Amniotic stem cell (primary cell): ENCODE measurements around the gene GPATCH3.
"Not testable (repeated sequence)": the region's sequence is repeated elsewhere in the genome, so short reads cannot be mapped to it uniquely, and the experiment has no call there.

Experiments
- DNase-seq: peaks from one replicate; lab custom pipeline; 2025; lab: John Stamatoyannopoulos, UW

Gene GPATCH3

GRCh38 chr1:26863685-26864077 lies 36.6 kb downstream of the GPATCH3 start:
- DNase-seq: no peak

GRCh38 chr1:26862781-26863684 lies 37.2 kb downstream of the GPATCH3 start, which contains the start of gene SFN:
TSS of gene SFN (plus strand) at chr1:26863149. CDS start at chr1:26863213, 64 bp downstream.
- DNase-seq: no peak

GRCh38 chr1:26861889-26862378 lies 38.3 kb downstream of the GPATCH3 start:
- DNase-seq: no peak

GRCh38 chr1:26861286-26861701 lies 39.0 kb downstream of the GPATCH3 start:
- no peak for DNase-seq

GRCh38 chr1:26858891-26859640 lies 41.2 kb downstream of the GPATCH3 start:
- DNase-seq: no peak

GRCh38 chr1:26858160-26858559 lies 42.1 kb downstream of the GPATCH3 start:
- DNase-seq: no peak

- no peak for DNase-seq
Observed at GRCh38 chr1:26857473-26858060, 42.7 kb downstream of the GPATCH3 start.

- no peak for DNase-seq
Observed at GRCh38 chr1:26856604-26857469, 43.4 kb downstream of the GPATCH3 start.

GRCh38 chr1:26856181-26856580 lies 44.1 kb downstream of the GPATCH3 start:
- DNase-seq: no peak

- no peak for DNase-seq
Observed at GRCh38 chr1:26855636-26856035, 44.6 kb downstream of the GPATCH3 start.

GRCh38 chr1:26854906-26855305 lies 45.4 kb downstream of the GPATCH3 start:
- DNase-seq: no peak

- DNase-seq: no peak
Observed at GRCh38 chr1:26853600-26853999, 46.7 kb downstream of the GPATCH3 start.

GRCh38 chr1:26853156-26853555 lies 47.1 kb downstream of the GPATCH3 start:
- DNase-seq: peak; percentile 81

- DNase-seq: no peak
Observed at GRCh38 chr1:26852701-26853100, 47.6 kb downstream of the GPATCH3 start.

- DNase-seq: no peak
Observed at GRCh38 chr1:26851106-26851684, 49.1 kb downstream of the GPATCH3 start.

GRCh38 chr1:26848941-26849774 lies 51.1 kb downstream of the GPATCH3 start:
- DNase-seq: no peak

GRCh38 chr1:26848499-26848898 lies 51.8 kb downstream of the GPATCH3 start:
- no peak for DNase-seq

GRCh38 chr1:26847826-26848225 lies 52.4 kb downstream of the GPATCH3 start:
- not testable (repeated sequence) for DNase-seq

GRCh38 chr1:26844424-26845196 lies 55.7 kb downstream of the GPATCH3 start:
- DNase-seq: no peak
